Esophagus (tissue), 2 donors: ENCODE measurements around the gene C2CD4A. TPM values are rescaled to one million over a fixed set of nuclear protein-coding genes. Genes with fewer than 3 reads are reported as not detected.
A peak's percentile ranks its signal among the peaks of the same experiment; 100 is the strongest.

ENCODE experiments used
- H3K27ac ChIP-seq, 2 donors: one replicate each; pipeline ENCODE4 v1.5.1; 2013; ENCODE audit warnings: low read depth in 2 of 2, mild to moderate bottlenecking in 2 of 2, inconsistent platforms in 1 of 2, low read length in 1 of 2, moderate library complexity in 1 of 2
- H3K27me3 ChIP-seq, 2 donors: one replicate each; pipeline ENCODE4 v1.6.1; 2013; ENCODE audit warnings: low read length in 2 of 2, control low read depth in 1 of 2, mild to moderate bottlenecking in 1 of 2; ENCODE audit not compliant: insufficient read depth in 2 of 2, control insufficient read depth in 1 of 2
- H3K36me3 ChIP-seq, 2 donors: one replicate each; pipeline ENCODE4 v1.6.1; 2013; ENCODE audit warnings: low read length in 1 of 2; ENCODE audit not compliant: control insufficient read depth in 2 of 2, insufficient read depth in 2 of 2
- H3K4me1 ChIP-seq, 2 donors: one replicate each; pipeline ENCODE4 v1.6.1; 2013; ENCODE audit warnings: low read length in 1 of 2; ENCODE audit not compliant: control insufficient read depth in 2 of 2, insufficient read depth in 2 of 2
- H3K4me3 ChIP-seq, 2 donors: one replicate each; pipeline ENCODE4 v1.5.1; 2013; ENCODE audit warnings: low read length in 2 of 2, mild to moderate bottlenecking in 2 of 2, low read depth in 1 of 2, moderate library complexity in 1 of 2
- H3K9me3 ChIP-seq, 2 donors: one replicate each; pipeline ENCODE4 v1.6.1; 2013; ENCODE audit warnings: mild to moderate bottlenecking in 2 of 2, low read depth in 1 of 2, low read length in 1 of 2, moderate library complexity in 1 of 2; ENCODE audit not compliant: control insufficient read depth in 2 of 2, insufficient read depth in 1 of 2
- WGBS, 2 donors: extraction: QIAGEN DNeasy Blood & Tissue Kit; methylation state at CpG; one replicate each; pipeline ENCODE4 v1.1.7; 2013; 5-methylcytosine and 5-hydroxymethylcytosine counted together
- polyA plus RNA-seq, 2 donors: library from polyadenylated mRNA; stranded (reverse); fragments of 200-250 nt; gene quantifications; one replicate each; pipeline ENCODE4 v1.2.3, GENCODE V29; 2013
- donor health status: healthy with polysubstance abuse.
- donor health status: Bipolar disorder and iron deficiency.

C2CD4A gene
- polyA plus RNA-seq: under 1 TPM; 0.04 to 0.13 TPM

GRCh38 chr15:62066663-62067447 is at the start of gene C2CD4A:
TSS of gene C2CD4A (plus strand) at chr15:62066977. CDS start at chr15:62067614, 637 bp downstream.
- no peaks in the 10 kb centered on the region for H3K27me3 ChIP-seq

GRCh38 chr15:62020576-62021160 is 46.1 kb upstream of the C2CD4A start:
- no peaks in the 10 kb centered on the region for H3K27me3 ChIP-seq
- H3K4me3 ChIP-seq: no peak overlapping the region
- H3K36me3 ChIP-seq: no peaks in the 10 kb centered on the region
- no peaks in the 10 kb centered on the region for H3K4me1 ChIP-seq
- WGBS, 2 donors: 92 to 97% methylated on average over 3 of the region's 3 CpGs
- H3K9me3 ChIP-seq: no peaks in the 10 kb centered on the region
- no peak overlapping the region for H3K27ac ChIP-seq

More at GRCh38 chr15:62066663-62067447, at the start of gene C2CD4A:
- WGBS, 2 donors: 3% methylated on average over 33 of the region's 33 CpGs
- H3K36me3 ChIP-seq: no peaks in the 10 kb centered on the region
- no peaks in the 10 kb centered on the region for H3K9me3 ChIP-seq
- H3K27ac ChIP-seq: no peak within 1 kb of the TSS
- H3K4me3 ChIP-seq: peak within 1 kb of the TSS; percentile 46 to 57
- peaks cover 0 to 3% of the 10 kb centered on the region in 2 donors for H3K4me1 ChIP-seq

- H3K9me3 ChIP-seq: no peaks in the 10 kb centered on the region
- 96 to 97% methylated on average over 3 of the region's 3 CpGs for WGBS, 2 donors
- H3K4me3 ChIP-seq: no peak overlapping the region
- H3K27me3 ChIP-seq: no peaks in the 10 kb centered on the region
- no peak overlapping the region for H3K27ac ChIP-seq
- H3K4me1 ChIP-seq: no peaks in the 10 kb centered on the region
- H3K36me3 ChIP-seq: no peaks in the 10 kb centered on the region
Measured at GRCh38 chr15:62021991-62022600, 44.7 kb upstream of the C2CD4A start.

GRCh38 chr15:62026487-62027262 is 40.1 kb upstream of the C2CD4A start:
- Histone ChIP-seq H3K4me3 (no peak overlapping the region), H3K36me3 (no peaks in the 10 kb centered on the region), H3K27ac (no peak overlapping the region), H3K4me1 (no peaks in the 10 kb centered on the region), H3K9me3 (no peaks in the 10 kb centered on the region), H3K27me3 (no peaks in the 10 kb centered on the region)
- 77 to 87% methylated on average over 2 of the region's 2 CpGs for WGBS, 2 donors

GRCh38 chr15:62027263-62027565 is 39.6 kb upstream of the C2CD4A start:
- Histone ChIP-seq H3K27ac (no peak overlapping the region), H3K36me3 (no peaks in the 10 kb centered on the region), H3K4me1 (no peaks in the 10 kb centered on the region), H3K4me3 (no peak overlapping the region), H3K27me3 (no peaks in the 10 kb centered on the region), H3K9me3 (no peaks in the 10 kb centered on the region)
- 90 to 92% methylated on average over 3 of the region's 3 CpGs for WGBS, 2 donors

GRCh38 chr15:62027916-62028315 is 38.9 kb upstream of the C2CD4A start:
- Histone ChIP-seq H3K9me3 (no peaks in the 10 kb centered on the region), H3K27ac (no peak overlapping the region), H3K27me3 (no peaks in the 10 kb centered on the region), H3K4me3 (no peak overlapping the region), H3K36me3 (no peaks in the 10 kb centered on the region), H3K4me1 (no peaks in the 10 kb centered on the region)
- 89 to 91% methylated on average over 5 of the region's 5 CpGs for WGBS, 2 donors

- Histone ChIP-seq H3K36me3 (no peaks in the 10 kb centered on the region), H3K27ac (no peak overlapping the region), H3K4me1 (no peaks in the 10 kb centered on the region), H3K9me3 (no peaks in the 10 kb centered on the region), H3K4me3 (no peak overlapping the region), H3K27me3 (no peaks in the 10 kb centered on the region)
- WGBS, 2 donors: 49 to 57% methylated on average over 2 of the region's 2 CpGs
Measured at GRCh38 chr15:62035256-62035924, 31.4 kb upstream of the C2CD4A start.

- no peaks in the 10 kb centered on the region for H3K27me3 ChIP-seq
- no peak overlapping the region for H3K27ac ChIP-seq
- no peaks in the 10 kb centered on the region for H3K4me1 ChIP-seq
- H3K4me3 ChIP-seq: no peak overlapping the region
- WGBS, 2 donors: 74 to 75% methylated on average over 5 of the region's 5 CpGs
- H3K36me3 ChIP-seq: no peaks in the 10 kb centered on the region
- no peaks in the 10 kb centered on the region for H3K9me3 ChIP-seq
Measured at GRCh38 chr15:62046078-62046743, 20.6 kb upstream of the C2CD4A start.
